B cell (primary cell): ENCODE data around the gene KRTCAP2.

Experiments
- CTCF ChIP-seq: fragments of 200-600 bp; IDR thresholded peaks from one replicate; pipeline ENCODE4 v1.8.0; 2022; ENCODE audit warnings: antibody characterized with exemption, mild to moderate bottlenecking
- EZH2 ChIP-seq: IDR thresholded peaks from 2 replicates; pipeline ENCODE4 v1.6.1; 2012; ENCODE audit warnings: borderline replicate concordance, low read depth, mild to moderate bottlenecking, moderate library complexity, low read length; ENCODE audit not compliant: insufficient read depth, poor library complexity, severe bottlenecking

GRCh38 chr1:155199792-155200191 lies 26.7 kb upstream of the KRTCAP2 start:
- TF ChIP-seq CTCF (no peak), EZH2 (no peak)
